ENCODE measurements around the gene ZNF69.
"Not testable (repeated sequence)": the region's sequence is repeated elsewhere in the genome, so short reads cannot be mapped to it uniquely, and the experiment has no call there.

The ZNF69 gene

DNA sequence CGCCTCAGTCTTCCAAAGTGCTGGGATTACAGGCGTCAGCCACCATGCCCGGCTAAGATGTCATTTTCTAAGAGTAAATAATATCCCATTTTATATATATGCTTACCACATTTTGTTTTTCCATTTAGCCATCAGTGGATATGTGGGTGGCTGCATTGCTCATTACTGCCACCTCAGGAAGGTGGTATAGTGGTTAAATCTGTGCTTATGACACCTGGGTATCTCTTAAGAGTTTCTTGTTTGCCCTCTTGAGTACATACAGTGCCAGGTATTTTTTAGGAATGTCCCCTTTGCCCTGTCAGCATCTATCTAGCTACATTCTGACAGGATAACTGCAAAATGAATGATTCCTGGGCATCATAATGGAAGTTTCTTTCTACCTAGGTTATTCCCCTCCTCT lies 14.6 kb downstream of the ZNF69 start:
- no peak for DNase-seq

DNA sequence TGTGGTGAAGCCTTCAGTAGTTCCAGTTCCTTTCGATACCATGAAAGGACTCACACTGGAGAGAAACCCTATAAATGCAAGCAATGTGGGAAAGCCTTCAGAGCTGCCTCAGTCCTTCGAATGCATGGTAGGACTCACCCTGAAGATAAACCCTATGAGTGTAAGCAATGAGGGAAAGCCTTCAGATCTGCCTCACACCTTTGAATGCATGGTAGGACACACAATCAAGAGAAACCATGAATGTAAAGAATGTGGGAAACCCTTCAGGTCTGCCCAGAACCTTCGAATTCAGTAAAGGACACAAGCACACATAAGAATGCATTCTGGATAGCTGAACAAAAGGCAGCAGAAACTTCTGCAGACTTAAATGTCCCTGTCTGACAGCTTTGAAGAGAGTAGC lies 18.3 kb downstream of the ZNF69 start:
- DNase-seq = no peak

- DNase-seq = not testable (repeated sequence)
These were observed 24.4 kb downstream of the ZNF69 start for GRCh38 chr19:11911937-11912336.

DNA sequence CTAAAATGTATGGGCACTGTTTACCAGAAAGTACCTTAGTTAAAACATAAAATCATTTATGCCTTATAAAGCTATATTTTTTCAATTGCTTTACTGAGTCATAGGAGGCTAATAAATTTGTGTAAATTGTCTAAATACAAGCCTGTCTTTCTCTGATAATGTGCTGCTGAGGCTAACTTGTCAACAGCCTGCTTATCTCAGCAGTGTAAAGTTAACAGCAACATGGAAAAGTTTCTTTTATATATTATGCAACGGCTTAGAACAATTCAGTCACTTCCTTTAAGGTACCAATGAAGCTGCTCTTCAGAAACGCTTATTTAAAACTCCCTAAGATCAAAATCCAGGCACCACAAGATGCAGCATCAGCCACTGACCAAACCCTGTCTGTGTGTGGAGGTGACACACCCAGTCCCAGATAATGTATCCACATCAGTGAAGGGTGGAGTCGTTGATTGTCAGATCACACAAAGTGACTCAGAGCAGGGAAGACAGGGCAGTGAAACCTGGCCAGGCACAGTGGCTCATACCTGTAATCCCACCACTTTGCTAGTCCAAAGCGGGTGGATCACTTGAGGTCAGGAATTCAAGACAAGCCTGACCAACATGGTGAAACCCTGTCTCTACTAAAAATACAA lies 27.0 kb downstream of the ZNF69 start:
- DNase-seq = not testable (repeated sequence)

- no peak for DNase-seq
These were observed 34.4 kb downstream of the ZNF69 start for GRCh38 chr19:11921852-11922495.

- peak; percentile 93 for DNase-seq
These were observed 37.5 kb downstream of the ZNF69 start, which contains the start of gene ZNF700 for GRCh38 chr19:11924886-11925650. TSS of gene ZNF700 (plus strand) at chr19:11925107. CDS start at chr19:11925211, 104 bp downstream.

- not testable (repeated sequence) for DNase-seq
These were observed 38.1 kb downstream of the ZNF69 start for GRCh38 chr19:11925651-11926187.

GRCh38 chr19:11927227-11927626 lies 39.6 kb downstream of the ZNF69 start:
- no peak for DNase-seq

GRCh38 chr19:11931051-11931450 lies 43.5 kb downstream of the ZNF69 start:
- DNase-seq = no peak

GRCh38 chr19:11931513-11931912 lies 43.9 kb downstream of the ZNF69 start:
- DNase-seq = no peak

- not testable (repeated sequence) for DNase-seq
These were observed 48.2 kb downstream of the ZNF69 start for GRCh38 chr19:11935829-11936228.

- DNase-seq = not testable (repeated sequence)
These were observed 50.8 kb downstream of the ZNF69 start for GRCh38 chr19:11938383-11938782.

GRCh38 chr19:11941361-11941887 lies 53.8 kb downstream of the ZNF69 start:
- DNase-seq = not testable (repeated sequence)

DNA sequence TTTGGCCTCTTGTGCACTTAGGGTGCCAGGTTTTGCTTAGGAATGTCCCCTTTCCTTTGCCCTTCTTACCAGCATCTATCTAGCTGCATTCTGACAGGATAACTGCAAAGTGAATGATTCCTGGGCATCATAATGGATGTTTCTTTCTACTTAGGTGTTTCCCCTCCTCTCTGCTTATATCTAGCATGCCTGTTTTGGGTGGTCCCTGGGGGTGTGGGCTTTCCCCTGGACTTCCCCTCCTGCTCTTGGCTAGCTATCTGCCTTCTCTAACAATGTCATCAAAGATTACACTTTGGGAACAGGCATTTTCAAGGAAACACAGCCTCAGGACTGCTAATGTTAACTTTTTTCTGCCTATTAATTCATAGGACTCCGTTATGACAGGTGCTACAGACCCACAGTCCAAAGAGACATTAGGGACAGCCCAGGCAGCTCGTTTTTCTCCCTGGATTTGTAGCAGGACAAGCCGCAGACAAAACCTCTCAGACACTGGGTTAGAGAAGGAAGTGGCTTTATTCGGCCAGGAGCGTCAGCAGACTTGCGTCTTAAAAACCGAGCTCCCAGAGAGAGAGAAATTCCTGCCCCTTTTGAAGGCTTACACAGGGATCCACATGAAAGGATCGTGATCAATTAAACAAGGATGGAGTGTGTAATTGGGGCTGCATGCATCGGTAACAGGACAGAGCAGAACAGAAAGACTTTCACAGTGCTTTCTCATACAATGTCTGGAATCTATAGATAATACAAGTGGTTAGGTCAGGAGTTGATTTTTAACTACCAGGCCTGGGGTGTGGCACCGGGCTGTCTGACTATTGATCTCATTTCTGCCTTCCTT lies 54.6 kb downstream of the ZNF69 start:
- no peak for DNase-seq

DNA sequence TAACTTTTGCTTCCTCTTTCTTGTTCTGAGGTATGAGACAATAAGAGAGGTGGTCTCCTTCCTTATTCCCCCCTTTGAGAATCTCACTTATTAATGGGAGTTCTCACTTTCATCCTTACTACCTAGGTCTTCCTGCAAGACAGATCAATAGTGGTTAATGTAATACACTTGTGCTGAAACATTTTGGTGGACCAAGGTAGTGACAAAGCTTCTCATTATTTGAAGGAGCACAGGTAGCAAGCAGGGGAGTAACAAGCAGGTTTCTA lies 55.2 kb downstream of the ZNF69 start:
- no peak for DNase-seq

- no peak for DNase-seq
These were observed 57.1 kb downstream of the ZNF69 start for GRCh38 chr19:11944656-11945055.

DNA sequence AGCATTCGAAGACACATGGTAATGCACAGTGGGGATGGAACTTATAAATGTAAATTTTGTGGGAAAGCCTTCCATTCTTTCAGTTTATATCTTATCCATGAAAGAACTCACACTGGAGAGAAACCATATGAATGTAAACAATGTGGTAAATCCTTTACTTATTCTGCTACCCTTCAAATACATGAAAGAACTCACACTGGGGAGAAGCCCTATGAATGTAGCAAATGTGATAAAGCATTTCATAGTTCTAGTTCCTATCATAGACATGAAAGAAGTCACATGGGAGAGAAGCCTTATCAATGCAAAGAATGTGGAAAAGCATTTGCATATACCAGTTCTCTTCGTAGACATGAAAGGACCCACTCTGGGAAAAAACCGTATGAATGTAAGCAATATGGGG lies 61.1 kb downstream of the ZNF69 start:
- no peak for DNase-seq

GRCh38 chr19:11949201-11949600 lies 61.6 kb downstream of the ZNF69 start:
- DNase-seq = no peak

DNA sequence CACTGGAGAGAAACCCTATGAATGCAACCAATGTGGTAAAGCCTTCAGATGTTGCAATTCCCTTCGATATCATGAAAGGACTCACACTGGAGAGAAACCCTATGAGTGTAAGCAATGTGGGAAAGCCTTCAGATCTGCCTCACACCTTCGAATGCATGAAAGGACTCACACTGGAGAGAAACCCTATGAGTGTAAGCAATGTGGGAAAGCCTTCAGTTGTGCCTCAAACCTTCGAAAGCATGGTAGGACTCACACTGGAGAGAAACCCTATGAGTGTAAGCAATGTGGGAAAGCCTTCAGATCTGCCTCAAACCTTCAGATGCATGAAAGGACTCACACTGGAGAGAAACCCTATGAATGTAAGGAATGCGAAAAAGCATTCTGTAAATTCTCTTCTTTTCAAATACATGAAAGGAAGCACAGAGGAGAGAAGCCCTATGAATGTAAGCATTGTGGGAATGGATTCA lies 62.1 kb downstream of the ZNF69 start:
- DNase-seq = not testable (repeated sequence)

DNA sequence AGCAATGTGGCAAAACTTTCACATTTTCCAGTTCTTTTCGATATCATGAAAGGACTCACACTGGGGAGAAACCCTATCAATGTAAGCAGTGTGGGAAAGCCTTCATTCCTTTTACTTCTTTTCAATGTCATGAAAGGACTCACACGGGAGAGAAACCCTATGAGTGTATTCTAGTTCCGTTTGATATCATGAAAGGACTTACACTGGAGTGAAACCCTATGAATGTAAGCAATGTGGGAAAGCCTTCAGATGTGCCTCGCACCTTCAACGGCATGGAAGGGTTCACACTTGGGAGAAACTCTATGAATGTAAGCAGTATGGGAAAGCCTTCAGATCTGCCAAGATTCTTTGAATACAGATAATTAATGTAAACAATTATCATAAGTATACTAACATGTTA lies 62.7 kb downstream of the ZNF69 start:
- no peak for DNase-seq
